ENCODE measurements around the gene CACFD1.

DNA sequence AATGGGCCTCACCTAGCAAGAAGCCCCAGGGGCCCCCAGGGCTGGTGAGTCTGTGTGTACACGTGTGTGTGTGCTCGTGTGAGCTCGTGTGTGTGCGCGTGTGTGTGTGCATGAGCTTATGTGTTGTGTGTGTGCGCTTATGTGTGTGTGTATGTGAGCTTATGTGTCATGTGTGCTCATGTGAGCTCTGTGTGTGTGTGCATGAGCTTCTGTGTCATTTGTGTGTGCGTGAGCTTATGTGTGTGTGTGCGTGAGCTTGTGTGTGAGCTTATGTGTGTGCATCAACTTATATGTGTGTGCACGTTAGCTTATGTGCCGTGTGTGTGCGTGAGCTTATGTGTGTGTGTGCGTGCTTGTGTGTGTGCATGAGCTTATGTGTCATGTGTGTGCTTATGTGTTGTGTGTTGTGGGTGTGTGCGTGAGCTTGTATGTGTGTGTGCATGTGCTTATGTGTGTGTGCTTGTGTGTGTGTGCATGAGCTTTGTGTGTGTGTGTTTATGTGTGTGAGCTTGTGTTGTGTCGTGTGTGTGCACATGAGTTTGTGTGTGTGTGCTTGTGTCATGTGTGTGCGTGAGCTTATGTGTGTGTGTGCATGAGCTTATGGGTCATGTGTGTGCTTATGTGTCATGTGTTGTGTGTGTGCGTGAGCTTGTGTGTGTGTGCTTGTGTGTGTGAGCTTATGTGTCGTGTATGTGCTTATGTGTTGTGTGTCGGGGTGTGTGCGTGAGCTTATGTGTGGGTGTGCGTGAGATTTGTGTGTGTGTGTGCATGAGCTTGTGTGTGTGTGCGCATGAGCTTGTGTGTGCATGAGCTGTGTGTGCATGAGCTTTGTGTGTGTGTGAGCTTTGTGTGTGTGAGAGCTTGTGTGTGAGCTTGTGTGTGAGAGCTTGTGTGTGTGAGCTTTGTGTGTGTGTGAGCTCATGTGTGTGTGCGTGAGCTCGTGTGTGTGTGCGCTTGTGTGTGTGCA, 35.8 kb downstream of the CACFD1 start:
- TF ChIP-seq CTCF (IDR thresholded peaks at IDR 0.05) (no peak), POLR2A (IDR thresholded peaks at IDR 0.05) (no peak), EP300 (IDR thresholded peaks at IDR 0.05) (no peak)

Data from tibial nerve (tissue), 4 donors.